Measurements from ENCODE around the gene MMP11.
A peak's percentile ranks its signal among the peaks of the same experiment; 100 is the strongest.

The MMP11 gene

DNA sequence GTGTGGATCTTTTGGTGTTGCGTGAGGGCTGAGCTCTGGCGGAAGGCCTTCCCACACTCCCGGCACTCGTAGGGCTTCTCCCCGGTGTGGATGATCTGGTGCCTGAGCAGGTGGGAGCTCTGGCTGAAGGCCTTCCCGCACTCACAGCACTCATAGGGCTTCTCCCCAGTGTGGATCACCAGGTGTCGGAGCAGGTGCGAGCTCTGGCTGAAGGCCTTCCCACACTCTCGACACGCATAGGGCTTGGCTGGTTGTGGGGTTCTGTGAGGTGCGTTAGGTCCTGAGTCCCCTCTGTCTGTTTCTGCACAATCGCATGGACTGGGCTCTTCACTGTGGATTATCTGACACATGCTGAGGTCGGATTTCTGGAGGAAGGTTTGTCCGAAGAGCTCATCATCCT, 28.2 kb upstream of the MMP11 start:
- intact Hi-C loops (cut with DNase I; ENCODE audit: low total_unique reads), result no loop called here
- DNase-seq, result no peak
- H3K27ac ChIP-seq, result no peak overlapping the region
- no peak overlapping the region for H3K4me3 ChIP-seq
- H3K27me3 ChIP-seq, result no peaks in the 10 kb centered on the region
- TF ChIP-seq, protein P1, sequence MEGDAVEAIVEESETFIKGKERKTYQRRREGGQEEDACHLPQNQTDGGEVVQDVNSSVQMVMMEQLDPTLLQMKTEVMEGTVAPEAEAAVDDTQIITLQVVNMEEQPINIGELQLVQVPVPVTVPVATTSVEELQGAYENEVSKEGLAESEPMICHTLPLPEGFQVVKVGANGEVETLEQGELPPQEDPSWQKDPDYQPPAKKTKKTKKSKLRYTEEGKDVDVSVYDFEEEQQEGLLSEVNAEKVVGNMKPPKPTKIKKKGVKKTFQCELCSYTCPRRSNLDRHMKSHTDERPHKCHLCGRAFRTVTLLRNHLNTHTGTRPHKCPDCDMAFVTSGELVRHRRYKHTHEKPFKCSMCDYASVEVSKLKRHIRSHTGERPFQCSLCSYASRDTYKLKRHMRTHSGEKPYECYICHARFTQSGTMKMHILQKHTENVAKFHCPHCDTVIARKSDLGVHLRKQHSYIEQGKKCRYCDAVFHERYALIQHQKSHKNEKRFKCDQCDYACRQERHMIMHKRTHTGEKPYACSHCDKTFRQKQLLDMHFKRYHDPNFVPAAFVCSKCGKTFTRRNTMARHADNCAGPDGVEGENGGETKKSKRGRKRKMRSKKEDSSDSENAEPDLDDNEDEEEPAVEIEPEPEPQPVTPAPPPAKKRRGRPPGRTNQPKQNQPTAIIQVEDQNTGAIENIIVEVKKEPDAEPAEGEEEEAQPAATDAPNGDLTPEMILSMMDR (IDR thresholded peaks at IDR 0.05), result no peak
- H3K4me1 ChIP-seq, result peaks cover 0 to 15% (median 6%) of the 10 kb centered on the region in 4 donors
- H3K36me3 ChIP-seq, result peaks cover 27 to 49% (median 44%) of the 10 kb centered on the region in 3 donors
- H3K9me3 ChIP-seq, result no peaks in the 10 kb centered on the region

GRCh38 chr22:23745791-23746190, 26.9 kb upstream of the MMP11 start:
- H3K36me3 ChIP-seq, result peaks cover 27 to 48% (median 43%) of the 10 kb centered on the region in 3 donors
- H3K27ac ChIP-seq, result no peak overlapping the region
- no peak overlapping the region for H3K4me3 ChIP-seq
- intact Hi-C loops (cut with DNase I; ENCODE audit: low total_unique reads), result no loop called here
- TF ChIP-seq, protein P1 (IDR thresholded peaks at IDR 0.05), result no peak
- no peaks in the 10 kb centered on the region for H3K9me3 ChIP-seq
- DNase-seq, result no peak
- peaks cover 0 to 27% (median 12%) of the 10 kb centered on the region in 4 donors for H3K4me1 ChIP-seq
- no peaks in the 10 kb centered on the region for H3K27me3 ChIP-seq

DNA sequence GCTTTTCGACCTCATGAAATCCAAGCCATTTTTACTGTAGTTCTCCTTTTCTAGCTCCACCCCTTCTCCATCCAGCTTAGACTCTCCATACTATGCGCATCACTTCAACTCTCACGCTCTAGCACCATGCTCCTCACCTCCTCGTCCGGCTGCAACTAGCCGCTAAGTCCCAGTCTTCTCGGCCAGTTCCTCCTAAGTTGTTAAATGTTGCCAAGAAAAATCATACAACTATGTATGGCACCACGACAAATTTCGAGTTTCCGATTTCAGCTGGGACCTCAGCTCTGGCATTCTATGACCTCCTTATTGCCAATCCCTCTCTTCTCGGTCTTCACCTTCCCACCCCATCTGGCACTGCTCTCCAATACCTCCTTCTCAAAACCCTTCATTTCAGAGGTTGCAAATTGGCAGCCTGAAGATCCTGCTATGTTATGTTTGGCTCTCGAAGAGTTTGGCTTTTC, 22.8 kb upstream of the MMP11 start:
- Histone ChIP-seq H3K27ac (peak overlapping the region; percentile 83 to 93), H3K36me3 (peaks cover 5 to 8% (median 5%) of the 10 kb centered on the region in 3 donors), H3K4me3 (peak overlapping the region; percentile 65 to 71), H3K4me1 (peaks cover 0 to 29% (median 8%) of the 10 kb centered on the region in 4 donors), H3K9me3 (no peaks in the 10 kb centered on the region), H3K27me3 (no peaks in the 10 kb centered on the region)
- intact Hi-C loops (cut with DNase I; ENCODE audit: low total_unique reads), result loop anchor here (10.0 kb wide), 1 partner anchor 225 kb away; no protein-coding TSS in a partner anchor
- TF ChIP-seq, protein P1 (IDR thresholded peaks at IDR 0.05), result no peak
- no peak for DNase-seq

DNA sequence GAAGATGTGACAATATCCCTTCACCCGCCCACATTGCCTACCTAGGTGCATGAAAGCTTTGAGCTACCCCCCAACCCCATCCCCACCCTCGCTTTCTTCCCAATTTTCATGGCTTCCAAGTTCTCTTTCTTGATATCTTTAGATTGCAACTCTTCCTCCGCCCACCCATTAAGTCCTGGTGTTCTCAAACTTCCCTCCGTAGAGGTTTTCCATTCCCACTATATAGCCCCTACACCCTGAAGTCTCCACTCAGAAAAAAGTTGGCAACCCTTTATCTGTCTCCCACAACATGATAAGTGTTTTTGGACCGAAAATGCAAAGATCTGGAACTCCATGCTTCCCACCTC, 22.3 kb upstream of the MMP11 start:
- peaks cover 0 to 29% (median 8%) of the 10 kb centered on the region in 4 donors for H3K4me1 ChIP-seq
- H3K36me3 ChIP-seq, result peaks cover 0 to 3% (median under 1%) of the 10 kb centered on the region in 3 donors
- intact Hi-C loops (cut with DNase I; ENCODE audit: low total_unique reads), result loop anchor here (10.0 kb wide), 1 partner anchor 226 kb away; no protein-coding TSS in a partner anchor
- TF ChIP-seq, protein P1 (IDR thresholded peaks at IDR 0.05), result no peak
- H3K27ac ChIP-seq, result peak overlapping the region; percentile 83 to 93
- no peak for DNase-seq
- no peaks in the 10 kb centered on the region for H3K9me3 ChIP-seq
- peak overlapping the region; percentile 65 to 71 for H3K4me3 ChIP-seq
- H3K27me3 ChIP-seq, result no peaks in the 10 kb centered on the region

- Histone ChIP-seq H3K9me3 (no peaks in the 10 kb centered on the region), H3K4me1 (peaks cover 0 to 29% (median 8%) of the 10 kb centered on the region in 4 donors), H3K36me3 (no peaks in the 10 kb centered on the region), H3K27me3 (no peaks in the 10 kb centered on the region), H3K27ac (peak within 1 kb of the TSS; percentile 83 to 93), H3K4me3 (peak within 1 kb of the TSS; percentile 65 to 71)
- DNase-seq, result peak; percentile 83 to 93
- intact Hi-C loops (cut with DNase I; ENCODE audit: low total_unique reads), result loop anchor here (10.0 kb wide), 1 partner anchor 226 kb away; no protein-coding TSS in a partner anchor
- TF ChIP-seq, protein P1 (IDR thresholded peaks at IDR 0.05), result peak in 1 of 2 experiments; percentile 17
Observed at GRCh38 chr22:23750714-23751440, 21.8 kb upstream of the MMP11 start, which contains the start of gene ZNF70. Gene ZNF70, minus strand, starts transcription at chr22:23751112. Its CDS starts 5,972 bp downstream, at chr22:23745140.
